Retina (tissue), 1 donor: Measurements from ENCODE around the gene LRRTM4.

Source experiments
- DNase-seq: peaks from one replicate; pipeline ENCODE4 v3.0.0-alpha.2; 2016

The LRRTM4 gene

DNA sequence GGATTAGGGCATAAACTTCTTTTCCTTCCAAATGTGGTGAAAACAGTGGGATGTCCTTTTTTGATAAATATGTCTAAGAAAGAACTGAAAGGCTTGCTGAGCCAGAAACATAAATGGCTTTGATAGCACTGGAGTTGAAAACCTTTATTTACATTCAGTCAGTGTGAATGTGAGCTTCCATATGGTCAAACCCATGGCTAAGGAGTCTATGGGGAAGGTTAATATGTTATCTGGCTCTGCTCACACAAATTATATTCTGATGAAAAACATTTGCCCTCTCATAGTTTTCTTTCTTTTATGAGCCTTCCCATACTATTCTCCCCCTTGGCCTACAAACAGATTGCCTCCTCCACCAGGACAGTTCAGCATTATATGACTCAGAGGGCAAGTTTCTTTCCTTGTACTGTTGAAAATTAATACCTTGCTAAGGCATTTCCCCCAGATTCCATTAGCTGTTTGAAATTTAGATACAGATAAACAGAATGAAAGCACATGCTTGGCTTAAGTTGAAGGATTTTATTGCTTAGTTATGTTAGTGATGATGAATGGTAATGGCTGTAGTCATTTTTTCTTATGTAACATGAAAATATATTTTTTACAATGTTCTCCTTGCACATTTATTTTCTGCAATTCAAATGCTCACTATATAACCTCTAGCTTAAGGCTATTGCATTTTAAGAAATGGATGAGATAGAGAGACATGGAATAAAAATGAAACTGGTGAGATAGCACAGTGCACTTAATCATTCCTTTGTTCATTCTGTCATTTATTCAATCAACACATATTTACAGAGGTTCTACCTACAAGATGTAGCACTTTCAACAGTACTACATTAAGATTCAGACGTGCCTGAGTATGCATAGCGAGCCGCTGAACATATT is 544.1 kb downstream of the LRRTM4 start:
- no peak for DNase-seq

DNA sequence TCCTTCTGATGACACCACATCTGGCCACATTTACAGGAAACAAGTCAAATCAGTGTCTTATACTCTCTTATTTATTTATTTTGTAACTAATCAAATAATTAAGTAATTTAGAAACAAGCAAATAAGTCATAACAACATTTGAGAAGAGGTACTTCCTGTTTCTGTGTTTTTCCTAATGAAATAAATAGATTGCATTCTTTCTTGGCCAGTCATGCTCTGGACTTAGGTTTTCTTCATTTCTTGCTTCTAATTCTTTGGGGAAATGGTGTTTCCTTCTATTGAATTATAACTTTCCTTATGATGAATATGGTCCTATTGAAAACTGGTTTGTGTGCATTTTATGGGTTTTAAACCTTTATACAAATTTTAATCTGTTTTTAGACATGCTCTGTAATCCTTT is 546.4 kb downstream of the LRRTM4 start:
- no peak for DNase-seq

DNA sequence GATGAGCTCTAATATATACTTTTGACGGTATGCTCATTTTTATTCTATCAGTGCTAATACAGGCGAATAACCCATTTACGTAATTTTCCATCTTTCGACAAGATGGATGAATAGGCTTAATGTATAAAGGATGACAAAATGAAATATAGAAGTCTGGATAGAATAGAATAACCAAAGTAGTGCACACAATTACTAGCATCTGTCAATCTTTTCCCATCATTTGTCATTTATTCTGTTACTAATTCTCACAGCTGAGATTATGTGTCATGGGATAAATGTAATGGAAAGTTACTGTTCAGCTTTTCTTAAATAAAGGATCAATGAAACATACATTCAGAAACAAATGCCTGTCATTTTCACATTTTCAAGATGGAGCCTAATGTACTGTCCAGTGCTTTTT is 548.6 kb downstream of the LRRTM4 start:
- no peak for DNase-seq

DNA sequence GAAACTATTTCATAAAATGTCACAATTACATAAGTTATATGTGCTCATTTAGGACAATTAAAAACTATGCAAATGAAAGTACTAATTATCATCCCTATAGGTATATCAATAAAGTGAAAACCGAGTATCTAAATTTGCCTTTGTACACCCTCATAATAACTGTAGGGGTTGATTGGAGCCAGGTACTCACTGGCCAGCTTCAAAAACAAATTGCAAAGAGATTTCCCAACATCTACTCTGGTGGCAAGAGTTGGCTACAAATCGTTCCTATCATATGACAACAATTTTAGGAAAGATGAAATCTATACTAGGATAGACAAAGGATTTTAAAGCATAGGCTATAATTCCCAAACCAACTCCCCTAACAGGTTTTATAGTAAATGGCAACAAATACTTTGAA is 556.4 kb downstream of the LRRTM4 start:
- DNase-seq = no peak

DNA sequence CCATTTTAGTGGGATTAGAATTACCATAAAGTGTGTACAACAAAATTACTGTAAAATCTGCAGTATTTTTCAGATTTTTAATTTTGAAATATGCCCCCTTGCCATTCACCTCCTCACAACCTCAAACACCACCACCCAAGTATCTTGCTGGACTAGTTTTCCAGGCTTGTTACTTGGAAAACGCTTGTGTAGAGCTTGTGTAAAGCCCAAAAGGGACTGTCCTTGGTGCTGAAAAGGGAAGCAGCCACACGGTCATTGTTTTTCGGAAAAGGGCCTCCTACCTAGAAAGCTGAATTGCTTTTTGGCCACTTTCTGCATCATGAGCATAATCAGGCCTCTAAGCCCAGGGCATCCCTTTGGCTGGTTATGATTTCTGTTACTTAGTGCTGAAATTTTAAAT is 563.4 kb downstream of the LRRTM4 start:
- peak; percentile 12 for DNase-seq

DNA sequence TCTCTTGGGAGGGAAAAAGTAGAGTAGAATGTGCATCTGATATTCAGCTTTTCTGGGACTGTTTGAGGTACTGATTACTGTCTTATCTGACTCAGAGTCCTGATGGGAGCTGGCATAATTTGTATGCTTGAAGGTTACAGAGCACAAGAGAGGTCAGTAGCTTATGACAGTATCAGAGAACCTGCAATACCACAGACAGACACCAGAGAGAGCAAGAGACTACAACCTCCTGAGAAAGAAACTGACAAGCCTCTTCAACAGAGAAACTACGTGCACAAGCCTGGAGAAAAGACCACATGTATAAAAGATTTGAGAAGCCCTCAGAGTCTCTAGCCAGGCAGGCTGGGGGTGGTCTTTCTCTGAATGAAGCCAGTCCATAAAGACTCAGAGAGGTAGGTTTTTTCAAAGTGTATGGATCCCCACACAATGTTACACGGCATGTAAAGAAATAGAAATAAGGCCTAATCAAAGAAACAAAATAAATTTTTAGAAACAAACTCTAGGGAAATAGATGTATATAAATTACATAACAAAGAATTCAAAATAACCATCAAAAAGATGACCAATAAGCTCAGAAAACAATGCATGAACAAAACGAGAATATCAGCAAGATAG is 568.3 kb downstream of the LRRTM4 start:
- peak; percentile 65 for DNase-seq

DNA sequence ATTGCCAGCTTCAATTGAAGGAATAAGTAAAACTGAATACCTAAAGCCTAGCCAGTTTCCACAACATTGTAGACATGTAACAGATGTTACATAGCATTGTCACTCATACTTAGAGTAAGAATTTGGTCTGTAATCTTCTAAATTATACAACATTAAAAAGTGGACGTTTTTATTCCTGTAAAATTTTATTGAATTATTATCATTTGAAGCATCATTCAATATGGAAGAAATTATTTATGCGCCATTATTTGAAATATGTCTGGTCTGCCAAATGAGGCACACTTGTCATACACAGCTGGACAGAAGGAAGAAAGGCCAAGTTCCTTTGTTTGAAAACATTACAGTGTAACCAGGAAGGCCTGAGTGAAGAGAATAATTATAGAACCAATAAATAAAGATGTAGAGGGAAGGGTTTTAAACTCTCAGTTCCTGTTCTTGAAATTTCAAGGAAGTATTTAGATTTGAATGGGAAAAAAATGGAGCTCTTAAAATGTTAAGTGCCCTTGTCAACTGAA is 575.5 kb downstream of the LRRTM4 start:
- no peak for DNase-seq

DNA sequence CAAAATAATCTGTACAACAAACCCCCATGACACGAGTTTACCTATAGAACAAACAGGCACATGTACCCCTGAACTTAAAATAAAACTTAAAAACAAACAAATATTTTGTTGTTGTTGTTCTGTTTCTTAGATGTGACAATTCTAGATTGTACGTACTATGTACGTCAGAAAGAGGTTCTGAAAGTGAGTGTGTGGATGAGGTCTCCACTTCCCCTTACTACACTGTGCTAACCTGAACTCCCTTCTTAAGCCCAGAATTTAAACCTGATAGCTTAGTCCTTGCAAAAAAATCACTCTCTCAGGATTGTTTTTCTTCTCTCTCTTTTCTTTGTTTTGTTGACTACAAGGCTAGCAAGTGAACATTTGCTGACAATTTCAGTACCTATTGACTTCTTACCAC is 581.6 kb downstream of the LRRTM4 start:
- no peak for DNase-seq

DNA sequence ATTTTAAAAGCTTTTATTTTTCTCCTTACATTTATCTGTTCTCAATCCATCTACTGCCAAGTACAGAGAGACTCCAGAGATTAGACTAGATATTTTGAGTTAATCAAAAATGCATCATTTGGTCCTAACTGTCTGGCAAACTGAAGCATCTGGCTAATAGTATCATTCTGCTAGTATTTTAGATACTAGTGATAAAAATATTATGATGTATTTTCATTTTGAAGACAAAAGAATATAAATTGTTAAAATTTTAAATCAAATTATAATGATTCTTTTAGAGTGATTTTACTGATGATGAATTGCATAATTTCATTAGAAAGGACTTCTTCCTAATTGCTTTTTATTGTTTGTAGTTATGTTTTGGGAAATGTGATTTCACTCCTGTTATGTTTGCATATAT is 584.0 kb downstream of the LRRTM4 start:
- no peak for DNase-seq

DNA sequence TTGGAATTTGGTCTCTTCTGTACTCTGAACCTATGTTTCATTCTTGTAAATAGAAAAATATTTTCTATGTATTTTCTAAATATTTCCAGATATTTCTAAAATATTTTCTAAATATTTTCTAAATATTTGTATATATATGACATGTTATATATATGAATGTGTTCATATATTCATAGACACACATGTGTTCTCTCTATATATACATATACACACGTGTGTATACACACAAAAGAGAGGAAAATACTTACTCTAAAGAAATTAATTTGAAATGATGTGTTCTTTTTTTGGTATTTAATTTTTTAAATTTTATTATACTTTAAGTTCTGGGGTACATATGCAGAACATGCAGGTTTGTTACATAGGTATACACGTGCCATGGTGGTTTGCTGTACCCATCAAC is 589.6 kb downstream of the LRRTM4 start:
- DNase-seq = no peak

DNA sequence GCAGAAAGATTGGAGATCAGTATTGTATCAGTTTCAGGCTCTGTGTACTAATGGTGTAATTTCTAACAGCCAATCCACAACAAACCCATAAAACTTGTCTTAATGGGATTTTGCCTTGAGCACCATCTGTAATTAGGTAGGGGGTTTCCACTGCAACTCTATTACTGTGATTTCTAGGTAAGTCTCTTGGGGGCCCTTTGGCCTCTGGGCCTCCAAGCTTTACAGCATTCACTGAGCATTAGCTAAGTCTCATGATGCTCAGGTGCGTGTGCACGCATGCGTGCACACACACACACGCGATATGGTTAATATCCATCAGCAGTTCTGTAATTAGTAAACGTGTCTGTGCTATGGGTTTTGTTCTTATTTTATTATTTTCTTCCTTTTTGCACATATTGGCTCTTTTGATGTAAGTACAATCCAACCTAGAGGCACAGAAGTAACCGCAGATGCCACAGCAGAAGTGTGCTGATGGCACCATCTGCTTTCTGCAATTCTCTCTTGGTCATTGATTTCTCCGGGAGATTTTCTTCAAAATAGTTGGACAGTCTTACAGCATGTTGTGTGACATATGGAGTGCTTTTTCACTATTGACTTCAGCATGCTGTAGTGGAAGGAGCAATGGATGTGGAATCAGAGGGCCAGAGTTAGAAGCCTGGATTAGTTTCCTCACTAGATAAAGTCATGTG is 592.0 kb downstream of the LRRTM4 start:
- DNase-seq = peak; percentile 42

DNA sequence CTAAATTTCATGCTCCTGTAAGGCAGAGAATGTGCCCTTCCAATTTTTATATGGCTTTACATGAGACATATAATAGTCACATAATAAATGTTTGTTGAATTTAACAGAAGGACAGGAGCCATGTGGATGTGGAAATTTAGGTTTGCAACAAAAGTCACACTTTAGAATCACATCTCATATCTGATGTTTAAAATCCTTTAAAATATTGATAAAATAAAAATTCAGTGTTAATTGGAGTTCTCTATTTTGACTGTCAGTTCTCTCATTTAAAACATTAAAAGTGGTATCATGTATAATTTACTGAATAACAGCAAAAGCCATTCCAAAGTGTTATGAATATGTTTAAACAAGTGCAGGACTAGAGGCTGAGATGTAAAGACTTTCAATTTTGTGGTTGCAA is 594.1 kb downstream of the LRRTM4 start:
- no peak for DNase-seq

DNA sequence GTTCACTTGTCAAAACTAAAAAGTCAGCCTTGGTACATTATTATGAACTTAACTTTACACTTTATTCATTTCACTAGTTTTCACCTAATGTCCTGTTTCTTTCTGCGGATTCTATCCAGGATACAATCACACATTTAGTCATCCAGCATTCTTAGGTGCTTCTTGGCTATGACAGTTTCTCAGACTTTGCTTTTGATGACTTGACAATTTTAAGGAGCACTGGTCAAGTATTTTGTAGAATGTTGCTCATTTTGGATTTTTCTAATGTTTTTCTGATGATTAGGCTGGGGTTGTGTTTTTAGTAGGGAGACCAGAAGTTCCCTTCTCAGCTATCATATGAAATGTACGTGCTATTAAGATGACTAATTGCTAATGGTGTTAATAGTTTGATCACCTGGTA is 601.2 kb downstream of the LRRTM4 start:
- DNase-seq = no peak

DNA sequence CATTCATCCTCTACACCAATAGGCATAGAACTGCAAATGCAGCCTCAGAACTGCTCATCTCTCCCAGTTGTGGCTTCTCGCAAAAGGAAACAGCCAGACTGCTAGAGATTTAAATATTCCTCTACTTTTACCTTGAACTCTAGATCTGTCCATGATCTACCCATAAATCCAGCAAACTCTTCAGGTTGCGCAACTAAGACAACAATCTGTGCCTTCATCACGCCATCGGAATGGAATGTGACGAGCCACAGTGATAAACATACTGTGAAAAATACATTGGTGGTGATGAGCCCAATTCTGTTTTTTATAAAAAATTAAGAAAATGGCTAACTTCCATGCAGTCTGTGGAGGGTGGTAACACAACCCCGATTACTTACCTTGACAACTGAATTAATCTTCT is 626.7 kb downstream of the LRRTM4 start:
- DNase-seq = no peak

DNA sequence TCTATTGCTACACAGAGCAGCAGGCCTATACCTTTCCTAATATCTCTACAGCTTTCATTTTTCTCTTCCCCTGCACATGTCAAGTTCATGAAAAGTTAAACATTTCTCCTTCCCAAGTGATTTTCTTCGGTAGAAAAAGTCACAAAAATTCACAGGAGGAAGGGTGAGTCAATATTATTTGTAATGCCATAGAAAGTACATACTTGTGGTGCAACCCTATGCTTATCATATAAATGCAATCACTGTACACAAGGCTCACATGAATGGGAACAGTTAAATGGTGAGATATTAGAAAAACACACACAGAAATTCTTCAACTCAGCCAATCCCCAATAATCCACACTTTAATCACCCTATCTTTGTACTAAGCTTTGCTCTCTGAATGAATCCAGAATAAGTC is 651.6 kb downstream of the LRRTM4 start:
- no peak for DNase-seq

DNA sequence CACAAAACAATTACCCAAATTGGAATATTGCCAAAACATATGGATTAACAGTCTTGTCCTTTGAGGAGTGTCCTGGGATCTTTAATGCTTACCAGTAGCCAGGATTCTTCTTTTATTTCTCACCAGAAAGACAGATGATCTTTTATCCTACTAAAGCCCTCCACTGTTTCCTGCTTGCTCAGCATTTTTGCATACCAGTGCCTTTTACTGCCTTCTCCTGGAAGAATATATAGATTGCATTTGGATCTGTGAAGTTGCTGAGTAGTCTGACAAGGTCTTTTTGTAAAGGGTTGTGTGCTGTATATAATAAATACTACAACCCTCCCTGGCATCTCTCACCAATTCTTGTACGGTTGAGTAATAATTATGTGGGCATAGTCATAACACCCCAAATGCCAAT is 652.2 kb downstream of the LRRTM4 start:
- no peak for DNase-seq

DNA sequence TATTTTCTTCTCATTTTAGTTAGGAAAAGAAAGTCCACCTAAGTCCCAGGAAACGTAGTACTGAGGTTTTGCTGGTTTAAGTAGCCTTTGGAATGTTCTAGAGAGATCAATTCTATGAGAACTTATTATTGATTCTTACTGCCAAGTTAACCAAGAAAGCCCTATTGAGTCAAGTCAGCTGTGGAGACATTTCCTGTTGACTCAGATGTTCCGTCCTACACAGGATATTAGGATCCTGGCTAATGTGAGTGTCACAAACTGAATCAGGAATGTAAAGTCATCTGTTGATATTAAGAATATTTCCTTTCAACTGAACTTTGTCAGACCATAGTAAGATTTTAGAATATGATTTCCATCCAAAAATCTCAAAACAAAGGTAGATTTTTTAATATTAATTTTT is 654.3 kb downstream of the LRRTM4 start:
- DNase-seq = no peak

DNA sequence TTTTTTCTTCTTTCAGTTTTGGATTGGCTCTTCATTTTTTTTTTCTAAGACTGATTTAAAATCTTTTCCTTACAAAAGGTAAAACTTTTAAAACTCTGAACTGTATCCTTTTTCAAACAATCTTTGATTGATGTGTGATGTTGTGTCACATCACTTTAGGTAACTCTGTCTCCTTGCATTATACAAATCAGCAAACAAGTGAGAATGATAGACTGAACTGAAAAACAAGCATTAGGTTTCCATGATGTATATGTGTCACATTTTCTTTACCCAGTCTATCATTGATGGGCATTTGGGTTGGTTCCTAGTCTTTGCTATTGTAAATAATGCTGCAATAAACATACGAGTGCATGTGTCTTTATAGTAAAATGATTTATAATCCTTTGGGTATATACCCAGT is 655.7 kb downstream of the LRRTM4 start:
- DNase-seq = no peak

DNA sequence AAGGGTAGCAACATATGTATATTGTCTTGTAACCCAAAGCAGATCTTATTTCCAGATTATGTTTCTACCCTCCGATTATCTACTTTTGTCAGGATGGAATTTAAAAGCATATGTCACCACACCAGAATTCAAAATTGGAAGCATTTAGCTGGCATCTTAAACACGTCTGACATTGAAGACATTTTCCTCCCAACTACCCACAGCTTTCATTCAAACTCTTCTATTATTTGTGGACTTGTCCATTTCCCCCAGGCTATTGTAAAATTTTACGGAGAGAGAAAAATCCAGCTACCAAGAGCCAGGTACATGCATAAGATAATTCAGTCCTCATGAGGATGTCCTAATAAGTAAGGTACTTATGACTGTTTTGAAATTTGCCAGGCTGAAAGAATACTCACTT is 659.3 kb downstream of the LRRTM4 start:
- no peak for DNase-seq

DNA sequence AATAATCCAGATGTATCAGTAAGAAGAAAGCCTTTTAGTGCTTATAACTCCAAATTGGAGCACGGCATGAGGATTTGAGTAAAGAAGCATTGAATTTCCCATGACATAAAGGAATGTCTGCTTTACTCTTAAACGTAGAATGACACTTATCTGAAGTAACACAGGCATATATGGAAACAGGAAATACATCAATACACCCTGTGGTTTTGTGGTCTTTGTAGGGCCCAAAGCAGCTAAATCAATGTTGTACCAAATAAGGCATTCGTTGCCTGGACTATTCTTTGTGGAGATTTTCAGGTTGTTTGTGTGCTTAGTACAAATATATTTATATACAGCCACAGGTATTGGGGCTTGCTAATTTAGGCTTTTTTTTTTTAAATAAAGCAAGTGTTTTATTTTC is 660.5 kb downstream of the LRRTM4 start:
- DNase-seq = no peak

DNA sequence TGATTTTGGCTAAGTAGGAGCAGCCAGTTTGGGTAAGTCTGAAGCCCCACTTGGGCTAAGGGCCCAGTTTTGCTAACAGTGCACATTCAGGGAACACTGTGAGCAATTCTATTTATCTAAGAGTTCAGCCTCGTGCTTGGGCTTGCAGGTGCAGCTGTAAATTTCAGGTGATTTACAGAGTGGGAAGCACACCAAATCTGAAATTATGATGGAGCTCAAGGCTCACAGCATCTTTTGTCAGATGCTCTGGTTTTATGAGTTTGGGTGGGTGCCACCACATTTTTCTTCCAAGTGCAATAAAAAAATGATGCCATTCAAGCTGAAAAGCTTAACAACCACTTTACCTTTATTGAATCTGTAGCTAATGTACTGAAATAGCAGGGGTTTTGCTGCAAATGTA is 671.2 kb downstream of the LRRTM4 start:
- no peak for DNase-seq

DNA sequence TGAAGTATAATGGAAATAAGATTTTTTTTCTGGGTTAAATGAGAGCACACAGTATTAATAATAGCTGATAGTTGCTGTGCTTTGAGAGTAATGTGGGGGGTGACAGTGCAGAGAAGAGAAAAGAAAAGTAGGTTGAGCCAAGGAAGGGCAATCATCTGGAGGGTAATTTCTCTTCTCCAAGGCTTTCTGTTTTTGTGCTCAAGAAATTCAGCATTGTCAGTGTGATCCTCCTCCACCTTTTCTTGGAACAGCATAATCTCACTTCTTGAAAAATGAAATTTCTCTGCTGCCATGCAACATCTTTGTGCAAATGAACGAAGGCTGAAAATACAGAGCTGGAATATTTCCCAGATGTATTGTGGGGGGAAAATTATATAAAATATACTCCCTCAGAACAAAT is 673.1 kb downstream of the LRRTM4 start:
- no peak for DNase-seq

DNA sequence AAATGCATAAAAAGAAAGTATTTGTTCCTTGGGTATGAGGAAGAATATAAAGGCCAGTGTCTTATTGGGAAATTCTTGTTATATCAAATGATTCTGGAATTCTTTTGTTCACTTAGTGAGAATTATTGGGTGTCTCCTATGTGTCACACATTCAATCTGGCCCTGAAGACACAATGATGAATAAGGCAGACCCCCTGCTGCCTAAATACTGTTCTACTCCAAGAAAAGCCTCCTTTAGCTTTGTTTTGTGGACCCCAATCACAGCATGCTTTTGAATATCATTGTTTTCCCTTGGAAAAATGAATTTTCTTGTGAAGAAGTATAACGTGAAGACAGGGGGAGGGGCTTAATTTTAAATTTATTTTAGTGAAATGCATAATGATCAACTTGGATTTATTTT is 682.4 kb downstream of the LRRTM4 start:
- DNase-seq = no peak
